HG03460 (cell line): ENCODE measurements around the gene IL10RB.

Source experiments
- ATAC-seq: cut with Tn5 transposase; IDR thresholded peaks from one replicate; pipeline ENCODE4 v1.9.1; 2021; ENCODE audit not compliant: unreplicated experiment

The IL10RB gene

GRCh38 chr21:33325222-33326067, 59.3 kb downstream of the IL10RB start:
- peak; percentile 31 for ATAC-seq

DNA sequence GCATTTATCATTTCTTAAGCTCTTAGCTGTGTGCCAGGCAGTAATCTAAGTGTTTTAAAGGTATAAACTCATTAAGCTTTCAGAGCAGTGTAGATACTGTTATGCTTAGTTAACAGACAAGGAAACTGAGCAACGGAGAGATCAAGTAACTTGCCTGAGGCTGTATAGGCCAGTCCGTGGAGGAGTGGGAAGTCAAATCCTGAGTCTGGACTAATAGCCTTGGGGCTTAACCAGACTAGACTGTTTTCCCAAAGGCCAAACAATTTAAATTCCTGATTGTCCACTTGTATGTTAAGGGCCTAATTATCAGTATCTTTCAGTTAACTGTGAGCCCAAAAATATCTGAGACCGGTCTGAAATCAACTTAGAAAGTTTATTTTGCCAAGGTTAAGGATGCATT, 61.2 kb downstream of the IL10RB start:
- no peak for ATAC-seq

- ATAC-seq: no peak
Observed at GRCh38 chr21:33327792-33328433, 61.7 kb downstream of the IL10RB start.

DNA sequence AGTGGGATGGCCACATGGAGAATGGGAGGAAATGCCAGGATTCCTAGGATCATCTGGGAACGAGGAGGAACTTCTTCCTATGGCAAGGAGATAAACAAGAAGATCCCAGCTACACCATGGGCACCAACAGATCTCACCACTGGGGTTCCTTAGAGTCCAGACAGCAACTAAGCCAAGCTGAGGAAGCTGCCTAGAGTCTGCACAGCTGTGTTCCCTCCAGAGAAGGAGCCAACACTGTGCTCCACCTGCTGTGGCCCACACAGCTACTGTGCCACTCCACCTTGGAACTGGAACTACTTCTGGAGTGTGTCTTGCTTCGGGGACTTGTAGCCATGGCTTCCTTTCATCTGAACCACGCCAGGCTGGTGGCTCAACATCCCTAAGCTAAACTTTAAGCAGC, 64.6 kb downstream of the IL10RB start:
- ATAC-seq: no peak

DNA sequence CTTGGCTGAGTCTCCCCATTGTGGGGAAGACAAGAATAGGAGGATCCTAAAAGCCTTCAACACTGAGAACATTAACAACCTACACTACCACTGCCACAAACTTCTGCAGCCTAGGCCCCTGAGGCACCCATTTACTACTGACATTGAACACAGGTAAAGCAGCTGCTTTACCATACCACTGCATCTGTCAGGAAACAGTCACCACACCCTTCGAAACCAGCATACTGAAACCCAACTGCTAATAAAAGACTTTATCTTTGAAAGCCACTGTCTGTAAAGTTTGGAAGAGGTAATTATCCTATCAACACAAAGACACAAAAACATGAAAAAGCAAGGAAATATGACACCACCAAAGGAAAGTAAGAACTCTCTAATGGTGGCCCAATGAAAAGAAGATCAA, 66.0 kb downstream of the IL10RB start:
- ATAC-seq: peak; percentile 85

DNA sequence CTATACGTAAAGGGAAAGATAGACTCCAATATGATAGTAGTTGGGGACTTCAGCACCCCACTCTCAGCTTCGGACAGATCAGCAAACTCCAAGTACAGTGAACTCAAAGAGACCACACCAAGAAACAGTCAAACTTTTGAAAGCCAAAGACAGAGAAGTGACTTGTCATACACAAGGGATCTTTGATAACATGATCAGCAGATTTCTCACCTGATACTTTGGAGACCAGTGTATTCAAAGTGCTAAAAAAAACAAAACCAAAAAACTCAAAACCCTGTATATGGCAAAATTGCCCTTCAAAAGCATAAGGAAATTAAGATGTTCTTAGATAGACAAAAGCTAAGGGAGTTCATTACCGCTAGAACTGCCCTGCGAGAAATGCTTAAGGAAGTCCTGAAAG, 68.0 kb downstream of the IL10RB start:
- no peak for ATAC-seq

- no peak for ATAC-seq
Observed at GRCh38 chr21:33334824-33335223, 68.7 kb downstream of the IL10RB start.

- ATAC-seq: no peak
Observed at GRCh38 chr21:33339135-33339534, 73.0 kb downstream of the IL10RB start.

GRCh38 chr21:33339918-33340317, 73.8 kb downstream of the IL10RB start:
- no peak for ATAC-seq

- no peak for ATAC-seq
Observed at GRCh38 chr21:33345751-33346238, 79.6 kb downstream of the IL10RB start.
